Parathyroid adenoma (tissue), 2 donors: ENCODE data around the gene EQTN.

ENCODE experiments used
- H2AFZ ChIP-seq: fragments of 300-600 bp; sonication (generic); one replicate; pipeline ENCODE4 v1.7.0; 2017; ENCODE audit warnings: antibody characterized with exemption, mild to moderate bottlenecking
- H3K27ac ChIP-seq: fragments of 300-600 bp; sonication (generic); one replicate; pipeline ENCODE4 v1.7.0; 2017
- H3K27me3 ChIP-seq: fragments of 300-600 bp; sonication (generic); one replicate; pipeline ENCODE4 v1.7.0; 2017; ENCODE audit warnings: low read length; ENCODE audit not compliant: control insufficient read depth, insufficient read depth
- H3K36me3 ChIP-seq: fragments of 300-600 bp; sonication (generic); one replicate; pipeline ENCODE4 v1.7.0; 2017; ENCODE audit warnings: low read length; ENCODE audit not compliant: control insufficient read depth, insufficient read depth
- H3K4me1 ChIP-seq: fragments of 300-600 bp; sonication (generic); one replicate; pipeline ENCODE4 v1.7.0; 2017; ENCODE audit warnings: control low read depth
- H3K4me2 ChIP-seq: fragments of 300-600 bp; sonication (generic); one replicate; pipeline ENCODE4 v1.7.0; 2017; ENCODE audit warnings: low read length
- H3K4me3 ChIP-seq: fragments of 300-600 bp; sonication (generic); one replicate; pipeline ENCODE4 v1.7.0; 2017; ENCODE audit warnings: low read depth, low read length
- H3K79me2 ChIP-seq: fragments of 300-600 bp; sonication (generic); one replicate; pipeline ENCODE4 v1.7.0; 2017; ENCODE audit warnings: control low read depth
- H3K9ac ChIP-seq: fragments of 300-600 bp; sonication (generic); one replicate; pipeline ENCODE4 v1.7.0; 2017; ENCODE audit warnings: mild to moderate bottlenecking
- H3K9me3 ChIP-seq: fragments of 300-600 bp; sonication (generic); one replicate; pipeline ENCODE4 v1.7.0; 2017; ENCODE audit warnings: low read length; ENCODE audit not compliant: control insufficient read depth
- CTCF ChIP-seq: fragments of 300-600 bp; sonication (generic); IDR thresholded peaks from one replicate; pipeline ENCODE4 v1.7.0; 2017; ENCODE audit warnings: antibody characterized with exemption, mild to moderate bottlenecking
- donor health status: primary hyperparathyroidism.

EQTN gene

GRCh38 chr9:27280860-27281259 lies 16.1 kb downstream of the EQTN start:
- H3K27ac ChIP-seq, result no peak overlapping the region
- no peaks in the 10 kb centered on the region for H3K79me2 ChIP-seq
- H3K4me2 ChIP-seq, result no peak overlapping the region
- no peaks in the 10 kb centered on the region for H3K4me1 ChIP-seq
- TF ChIP-seq CTCF, result no peak
- H3K9ac ChIP-seq, result no peak overlapping the region
- no peaks in the 10 kb centered on the region for H3K9me3 ChIP-seq
- H3K27me3 ChIP-seq, result no peaks in the 10 kb centered on the region
- H3K36me3 ChIP-seq, result no peaks in the 10 kb centered on the region
- H3K4me3 ChIP-seq, result no peak overlapping the region
- H2AFZ ChIP-seq, result no peak overlapping the region

- H3K36me3 ChIP-seq, result no peaks in the 10 kb centered on the region
Observed at GRCh38 chr9:27280249-27280648, 16.7 kb downstream of the EQTN start.

GRCh38 chr9:27279611-27280010 lies 17.3 kb downstream of the EQTN start:
- Histone ChIP-seq H3K27me3 (no peaks in the 10 kb centered on the region), H2AFZ (no peak overlapping the region), H3K9ac (no peak overlapping the region), H3K4me1 (no peaks in the 10 kb centered on the region), H3K36me3 (no peaks in the 10 kb centered on the region), H3K4me2 (no peak overlapping the region), H3K79me2 (no peaks in the 10 kb centered on the region), H3K27ac (no peak overlapping the region), H3K9me3 (no peaks in the 10 kb centered on the region), H3K4me3 (no peak overlapping the region)
- TF ChIP-seq CTCF, result no peak

More at GRCh38 chr9:27280249-27280648, 16.7 kb downstream of the EQTN start:
- Histone ChIP-seq H3K79me2 (no peaks in the 10 kb centered on the region), H3K9ac (no peak overlapping the region), H3K27me3 (no peaks in the 10 kb centered on the region), H3K4me3 (no peak overlapping the region), H3K27ac (no peak overlapping the region), H3K4me1 (no peaks in the 10 kb centered on the region), H2AFZ (no peak overlapping the region), H3K4me2 (no peak overlapping the region), H3K9me3 (no peaks in the 10 kb centered on the region)
- TF ChIP-seq CTCF, result no peak

- Histone ChIP-seq H3K79me2 (no peaks in the 10 kb centered on the region), H3K4me1 (no peaks in the 10 kb centered on the region), H3K4me3 (no peak overlapping the region), H3K27ac (no peak overlapping the region), H3K27me3 (no peaks in the 10 kb centered on the region), H3K4me2 (no peak overlapping the region), H3K36me3 (no peaks in the 10 kb centered on the region), H2AFZ (no peak overlapping the region), H3K9ac (no peak overlapping the region), H3K9me3 (no peaks in the 10 kb centered on the region)
- TF ChIP-seq CTCF, result no peak
Observed at GRCh38 chr9:27278374-27278773, 18.6 kb downstream of the EQTN start.

- Histone ChIP-seq H3K79me2 (no peaks in the 10 kb centered on the region), H3K4me3 (peak overlapping the region; percentile 45), H3K4me1 (no peaks in the 10 kb centered on the region), H3K9me3 (no peaks in the 10 kb centered on the region), H3K36me3 (no peaks in the 10 kb centered on the region), H3K27me3 (no peaks in the 10 kb centered on the region), H3K4me2 (peak overlapping the region; percentile 55), H2AFZ (peak overlapping the region; percentile 7), H3K27ac (no peak overlapping the region), H3K9ac (no peak overlapping the region)
- TF ChIP-seq CTCF, result peak; percentile 64
Observed at GRCh38 chr9:27276193-27277030, 20.5 kb downstream of the EQTN start.
